ENCODE results near the gene DLK2. TPM values are rescaled to one million over a fixed set of nuclear protein-coding genes. Genes with fewer than 3 reads are reported as not detected.

DLK2 gene
- total RNA-seq, 1 donor, result 0.36 TPM

GRCh38 chr6:43454290-43454695, 1.1 kb downstream of the DLK2 start:
- peak; percentile 98 for TF ChIP-seq CTCF (IDR thresholded peaks at IDR 0.05; ENCODE audit: insufficient read depth, low read length)
- no peak for DNase-seq (ENCODE audit: low read depth)
- H3K4me3 ChIP-seq (ENCODE audit: low read depth, low read length), result peak overlapping the region; percentile 61

GRCh38 chr6:43453831-43454230, 1.5 kb downstream of the DLK2 start:
- no peak for DNase-seq (ENCODE audit: low read depth)
- TF ChIP-seq CTCF (IDR thresholded peaks at IDR 0.05; ENCODE audit: insufficient read depth, low read length), result no peak
- no peak overlapping the region for H3K4me3 ChIP-seq (ENCODE audit: low read depth, low read length)

GRCh38 chr6:43452896-43453295, 2.5 kb downstream of the DLK2 start:
- no peak for TF ChIP-seq CTCF (IDR thresholded peaks at IDR 0.05; ENCODE audit: insufficient read depth, low read length)
- no peak for DNase-seq (ENCODE audit: low read depth)
- H3K4me3 ChIP-seq (ENCODE audit: low read depth, low read length), result no peak overlapping the region

- DNase-seq (ENCODE audit: low read depth), result no peak
- no peak for TF ChIP-seq CTCF (IDR thresholded peaks at IDR 0.05; ENCODE audit: insufficient read depth, low read length)
- H3K4me3 ChIP-seq (ENCODE audit: low read depth, low read length), result no peak overlapping the region
Observed at GRCh38 chr6:43451939-43452338, 3.4 kb downstream of the DLK2 start.

GRCh38 chr6:43451348-43451747, 4.0 kb downstream of the DLK2 start:
- DNase-seq (ENCODE audit: low read depth), result no peak
- no peak for TF ChIP-seq CTCF (IDR thresholded peaks at IDR 0.05; ENCODE audit: insufficient read depth, low read length)
- H3K4me3 ChIP-seq (ENCODE audit: low read depth, low read length), result no peak overlapping the region

GRCh38 chr6:43450699-43451131, 4.6 kb downstream of the DLK2 start:
- no peak for TF ChIP-seq CTCF (IDR thresholded peaks at IDR 0.05; ENCODE audit: insufficient read depth, low read length)
- H3K4me3 ChIP-seq (ENCODE audit: low read depth, low read length), result no peak overlapping the region
- no peak for DNase-seq (ENCODE audit: low read depth)

- no peak overlapping the region for H3K4me3 ChIP-seq (ENCODE audit: low read depth, low read length)
- no peak for TF ChIP-seq CTCF (IDR thresholded peaks at IDR 0.05; ENCODE audit: insufficient read depth, low read length)
- DNase-seq (ENCODE audit: low read depth), result no peak
Observed at GRCh38 chr6:43448916-43449315, 6.4 kb downstream of the DLK2 start.

Measured in fibroblast of the aortic adventitia (primary cell).